Activated B cell treated with CpG ODN at 0.5 μM for 24 hours (primary cell): Measurements from ENCODE around the gene MORN4. TPM values are rescaled to one million over a fixed set of nuclear protein-coding genes. Genes with fewer than 3 reads are reported as not detected.
"Not testable (repeated sequence)": the region's sequence is repeated elsewhere in the genome, so short reads cannot be mapped to it uniquely, and the experiment has no call there.

Experiments used
- ATAC-seq: fragments of 200-7000 bp; cut with Tn5 transposase; one replicate; pipeline ENCODE4 v1.10.0; 2021; ENCODE audit warnings: low read depth, mild to moderate bottlenecking, moderate library complexity
- CTCF ChIA-PET: fragments of 350-600 bp; sonication (Branson Sonifier 250); formaldehyde crosslinking; loops from one replicate; lab custom pipeline; 2021; ENCODE audit warnings: antibody characterized with exemption; lab: Charles Lee
- POLR2A ChIA-PET: fragments of 350-600 bp; sonication (Branson Sonifier 250); formaldehyde crosslinking; loops from one replicate; lab custom pipeline; 2021; ENCODE audit warnings: antibody characterized with exemption; lab: Charles Lee
- DNase-seq: peaks from one replicate; pipeline ENCODE4 v3.0.0; 2022
- H3K27ac Mint-ChIP-seq: one replicate; pipeline ENCODE4 v1.8.0; 2020; ENCODE audit warnings: mixed read lengths
- H3K27me3 Mint-ChIP-seq: one replicate; pipeline ENCODE4 v1.8.0; 2021; ENCODE audit warnings: mixed read lengths
- H3K36me3 Mint-ChIP-seq: one replicate; pipeline ENCODE4 v1.8.0; 2021; ENCODE audit warnings: low read depth, mixed read lengths
- H3K4me1 Mint-ChIP-seq: one replicate; pipeline ENCODE4 v1.8.0; 2021; ENCODE audit warnings: mixed read lengths
- H3K4me3 Mint-ChIP-seq: one replicate; pipeline ENCODE4 v1.8.0; 2020; ENCODE audit warnings: mild to moderate bottlenecking, mixed read lengths
- H3K9me3 Mint-ChIP-seq: one replicate; pipeline ENCODE4 v1.8.0; 2020; ENCODE audit warnings: mixed read lengths
- CTCF ChIP-seq: fragments of 200-600 bp; IDR thresholded peaks from one replicate; pipeline ENCODE4 v1.8.0; 2022; ENCODE audit warnings: antibody characterized with exemption, mild to moderate bottlenecking
- intact Hi-C: fragments of 100-400 bp; cut with micrococcal nuclease; formaldehyde crosslinking; loops from one replicate; pipeline ENCODE4 v1.15.1; 2024
- total RNA-seq: library from RNA; stranded (reverse); gene quantifications from 2 replicates; pipeline ENCODE4 v1.2.3, GENCODE V29; 2022

The MORN4 gene
- total RNA-seq, 1 donor from 2014 or later: 2.9 TPM

GRCh38 chr10:97578171-97578844 is 55.0 kb downstream of the MORN4 start:
- no peak overlapping the region for H3K4me3 Mint-ChIP-seq
- no peak overlapping the region for H3K27ac Mint-ChIP-seq
- intact Hi-C loops: no loop called here
- no peaks in the 10 kb centered on the region for H3K9me3 Mint-ChIP-seq
- no peaks in the 10 kb centered on the region for H3K36me3 Mint-ChIP-seq
- peaks cover 4% of the 10 kb centered on the region for H3K27me3 Mint-ChIP-seq
- ATAC-seq (no peak), DNase-seq (no peak)
- ChIA-PET CTCF (no interaction called here), POLR2A (no interaction called here)
- H3K4me1 Mint-ChIP-seq: no peaks in the 10 kb centered on the region
- TF ChIP-seq CTCF: no peak

GRCh38 chr10:97577701-97578100 is 55.6 kb downstream of the MORN4 start:
- ATAC-seq (no peak), DNase-seq (no peak)
- intact Hi-C loops: no loop called here
- Mint-ChIP-seq H3K9me3 (no peaks in the 10 kb centered on the region), H3K27ac (no peak overlapping the region), H3K36me3 (no peaks in the 10 kb centered on the region), H3K27me3 (peaks cover 4% of the 10 kb centered on the region), H3K4me3 (no peak overlapping the region), H3K4me1 (no peaks in the 10 kb centered on the region)
- no peak for TF ChIP-seq CTCF
- POLR2A ChIA-PET: no interaction called here
- CTCF ChIA-PET: no interaction called here

- POLR2A ChIA-PET, ATAC-seq, CTCF ChIA-PET, H3K9me3 Mint-ChIP-seq, H3K4me1 Mint-ChIP-seq, DNase-seq, H3K36me3 Mint-ChIP-seq, H3K27ac Mint-ChIP-seq, intact Hi-C loops, H3K27me3 Mint-ChIP-seq, H3K4me3 Mint-ChIP-seq: not testable (repeated sequence)
These were observed 56.8 kb downstream of the MORN4 start for GRCh38 chr10:97576487-97576886.

GRCh38 chr10:97575127-97575668 is 58.1 kb downstream of the MORN4 start:
- ATAC-seq (no peak), DNase-seq (no peak)
- H3K4me3 Mint-ChIP-seq: no peak overlapping the region
- no peaks in the 10 kb centered on the region for H3K4me1 Mint-ChIP-seq
- no peaks in the 10 kb centered on the region for H3K36me3 Mint-ChIP-seq
- no peak for TF ChIP-seq CTCF
- ChIA-PET POLR2A (no interaction called here), CTCF (interaction anchor here (1.5 kb wide), 1 partner anchor 156 kb away, joined by 3 read pairs; no protein-coding TSS in a partner anchor)
- no peaks in the 10 kb centered on the region for H3K9me3 Mint-ChIP-seq
- no peak overlapping the region for H3K27ac Mint-ChIP-seq
- peaks cover 4% of the 10 kb centered on the region for H3K27me3 Mint-ChIP-seq
- intact Hi-C loops: no loop called here

GRCh38 chr10:97574374-97575126 is 58.8 kb downstream of the MORN4 start:
- peaks cover 4% of the 10 kb centered on the region for H3K27me3 Mint-ChIP-seq
- intact Hi-C loops: no loop called here
- POLR2A ChIA-PET: no interaction called here

More at GRCh38 chr10:97574374-97575126, 58.8 kb downstream of the MORN4 start:
- no peak for TF ChIP-seq CTCF
- ATAC-seq (no peak), DNase-seq (no peak)
- Mint-ChIP-seq H3K4me3 (no peak overlapping the region), H3K4me1 (no peaks in the 10 kb centered on the region), H3K27ac (no peak overlapping the region), H3K36me3 (no peaks in the 10 kb centered on the region), H3K9me3 (no peaks in the 10 kb centered on the region)
- CTCF ChIA-PET: interaction anchor here (1.2 to 1.5 kb wide), 2 partner anchors 156 to 162 kb away, joined by 3 read pairs; no protein-coding TSS in a partner anchor
